Spinal cord (tissue), 10 donors: ENCODE results near the gene NAALADL2. TPM values are rescaled to one million over a fixed set of nuclear protein-coding genes. Genes with fewer than 3 reads are reported as not detected.

ENCODE experiments used
- DNase-seq, 6 donors: peaks; one replicate each; pipeline versions ENCODE4 v3.0.0 to v3.0.0-alpha.2; 2013 to 2015; ENCODE audit warnings: low spot score in 6 of 6, low read depth in 4 of 6
- H3K27ac ChIP-seq: one replicate; pipeline ENCODE4 v1.5.1; 2013; ENCODE audit warnings: low read depth, low read length, control low read depth
- H3K27me3 ChIP-seq: one replicate; pipeline ENCODE4 v1.6.1; 2013; ENCODE audit warnings: low read length; ENCODE audit not compliant: control insufficient read depth, insufficient read depth
- H3K36me3 ChIP-seq: one replicate; pipeline ENCODE4 v1.6.1; 2013; ENCODE audit warnings: low read length; ENCODE audit not compliant: control insufficient read depth, insufficient read depth
- H3K4me1 ChIP-seq: one replicate; pipeline ENCODE4 v1.6.1; 2013; ENCODE audit warnings: low read length; ENCODE audit not compliant: control insufficient read depth, insufficient read depth
- H3K4me3 ChIP-seq: one replicate; pipeline ENCODE4 v1.5.1; 2013; ENCODE audit warnings: low read depth, low read length, control low read depth
- H3K9me3 ChIP-seq: one replicate; pipeline ENCODE4 v1.6.1; 2013; ENCODE audit warnings: low read length; ENCODE audit not compliant: control insufficient read depth, insufficient read depth
- WGBS: methylation state at CpG from one replicate; pipeline ENCODE4 v1.1.5; 2013; ENCODE audit warnings: missing lambda C conversion rate; ENCODE audit not compliant: insufficient coverage; 5-methylcytosine and 5-hydroxymethylcytosine counted together
- polyA plus RNA-seq, 2 donors: library from polyadenylated mRNA; unstranded; fragments of 120-200 nt; gene quantifications; one replicate each; pipeline ENCODE4 v1.2.1, GENCODE V29; 2013; ENCODE audit not compliant: insufficient read length in 2 of 2
- total RNA-seq, 2 donors: library from RNA; depleted of rRNA in 1 of 2; stranded (reverse); fragments of 120-200 nt in 1 of 2; fragments of >200 nt in 1 of 2; gene quantifications; one replicate each; pipeline versions ENCODE4 v1.2.3 to v1.2.4, GENCODE V29; 2013 to 2014
- donor health status: healthy.

The NAALADL2 gene
- total and polyA plus RNA-seq, 4 donors = 2.9 to 24.4 (median 11.1) TPM

GRCh38 chr3:174957551-174958001, 98.4 kb downstream of the NAALADL2 start:
- H3K36me3 ChIP-seq = no peaks in the 10 kb centered on the region
- H3K9me3 ChIP-seq = no peaks in the 10 kb centered on the region
- H3K4me1 ChIP-seq = no peaks in the 10 kb centered on the region
- no peak overlapping the region for H3K4me3 ChIP-seq
- H3K27ac ChIP-seq = no peak overlapping the region
- no peaks in the 10 kb centered on the region for H3K27me3 ChIP-seq
- no peak for DNase-seq

DNA sequence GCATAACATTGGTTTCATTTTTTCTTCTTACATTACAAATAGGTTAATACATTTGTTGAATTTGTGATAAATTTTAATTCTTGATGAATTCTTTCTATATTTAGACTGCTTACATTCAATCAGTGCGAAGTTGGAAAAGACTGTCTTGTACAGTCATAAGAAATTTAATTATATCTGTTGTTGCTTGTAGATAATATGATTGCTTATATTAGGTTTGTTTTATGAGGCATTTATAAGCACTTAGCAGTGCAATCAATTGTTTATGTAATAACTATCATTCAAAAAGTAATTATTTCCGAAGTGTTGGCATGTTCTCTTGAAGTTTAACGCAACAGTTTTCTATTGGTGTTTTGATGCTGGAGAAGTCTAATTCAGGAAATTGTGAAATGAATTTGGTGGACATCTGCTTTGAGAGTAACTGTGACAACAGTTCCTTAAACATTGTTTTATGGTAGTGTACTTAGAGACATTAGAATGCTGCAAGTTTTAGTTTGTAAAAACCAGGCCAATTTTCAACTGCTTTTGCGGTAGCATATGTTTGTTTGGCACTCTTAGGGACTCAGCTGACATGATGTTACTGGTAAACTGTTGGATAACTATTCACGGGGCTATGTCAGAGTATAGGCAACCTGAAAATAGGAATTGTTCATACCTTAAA, 99.7 kb downstream of the NAALADL2 start:
- H3K27ac ChIP-seq = no peak overlapping the region
- 100% methylated on average over 1 of the region's 5 CpGs for WGBS

DNA sequence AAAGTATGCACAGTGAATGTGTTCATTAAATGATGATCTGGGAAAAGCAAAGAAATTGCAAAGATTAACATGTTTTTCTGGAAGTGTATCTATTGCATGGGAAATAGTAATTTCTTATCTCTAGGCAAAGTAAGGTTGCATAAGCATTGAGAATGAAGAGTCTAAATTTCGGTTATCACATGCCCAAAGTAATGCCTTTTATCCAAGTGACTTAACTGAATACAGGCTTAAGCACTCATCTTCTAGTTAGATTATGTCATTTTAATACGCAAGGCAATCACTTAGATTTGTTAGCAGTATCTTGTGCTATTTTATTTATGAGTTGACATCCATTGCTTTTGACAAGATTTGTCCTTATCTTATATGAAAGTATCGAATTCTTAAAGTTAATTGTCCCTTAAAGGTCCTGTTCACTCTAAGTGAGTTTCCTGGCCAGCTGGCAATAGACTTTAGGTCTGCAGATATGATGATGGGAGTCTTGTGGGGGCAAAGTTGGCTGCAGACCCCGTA, 100.5 kb downstream of the NAALADL2 start:
- H3K4me1 ChIP-seq = no peaks in the 10 kb centered on the region
- H3K4me3 ChIP-seq = no peak overlapping the region
- WGBS = 100% methylated on average over 1 of the region's 4 CpGs
- no peaks in the 10 kb centered on the region for H3K27me3 ChIP-seq
- no peaks in the 10 kb centered on the region for H3K36me3 ChIP-seq
- DNase-seq = no peak
- H3K9me3 ChIP-seq = no peaks in the 10 kb centered on the region
- no peak overlapping the region for H3K27ac ChIP-seq

More for the DNA sequence above, 99.7 kb downstream of the NAALADL2 start:
- H3K36me3 ChIP-seq = no peaks in the 10 kb centered on the region
- H3K9me3 ChIP-seq = no peaks in the 10 kb centered on the region
- DNase-seq = peak in 2 of 6 donors; percentile 31 to 63
- H3K4me1 ChIP-seq = no peaks in the 10 kb centered on the region
- H3K4me3 ChIP-seq = no peak overlapping the region
- H3K27me3 ChIP-seq = no peaks in the 10 kb centered on the region

GRCh38 chr3:174960898-174961297, 101.8 kb downstream of the NAALADL2 start:
- no peak overlapping the region for H3K27ac ChIP-seq
- H3K4me3 ChIP-seq = no peak overlapping the region
- H3K4me1 ChIP-seq = no peaks in the 10 kb centered on the region
- no peaks in the 10 kb centered on the region for H3K36me3 ChIP-seq
- H3K27me3 ChIP-seq = no peaks in the 10 kb centered on the region
- WGBS = no CpG with 5 or more reads among the region's 1 CpG
- no peaks in the 10 kb centered on the region for H3K9me3 ChIP-seq
- no peak for DNase-seq

GRCh38 chr3:174973465-174973864, 114.3 kb downstream of the NAALADL2 start:
- H3K27me3 ChIP-seq = no peaks in the 10 kb centered on the region
- no peaks in the 10 kb centered on the region for H3K9me3 ChIP-seq
- H3K36me3 ChIP-seq = no peaks in the 10 kb centered on the region
- no peak overlapping the region for H3K27ac ChIP-seq
- WGBS = no CpG with 5 or more reads among the region's 5 CpGs
- DNase-seq = no peak
- H3K4me1 ChIP-seq = no peaks in the 10 kb centered on the region
- H3K4me3 ChIP-seq = no peak overlapping the region

- no peak overlapping the region for H3K4me3 ChIP-seq
- H3K36me3 ChIP-seq = no peaks in the 10 kb centered on the region
- no peaks in the 10 kb centered on the region for H3K4me1 ChIP-seq
- H3K27me3 ChIP-seq = no peaks in the 10 kb centered on the region
- no peak overlapping the region for H3K27ac ChIP-seq
- H3K9me3 ChIP-seq = no peaks in the 10 kb centered on the region
- DNase-seq = no peak
Observed at GRCh38 chr3:174986685-174987084, 127.6 kb downstream of the NAALADL2 start.

- H3K9me3 ChIP-seq = no peaks in the 10 kb centered on the region
- no peak for DNase-seq
- no peaks in the 10 kb centered on the region for H3K36me3 ChIP-seq
- no peaks in the 10 kb centered on the region for H3K4me1 ChIP-seq
- 100% methylated on average over 1 of the region's 1 CpG for WGBS
- H3K27ac ChIP-seq = no peak overlapping the region
- no peaks in the 10 kb centered on the region for H3K27me3 ChIP-seq
- no peak overlapping the region for H3K4me3 ChIP-seq
Observed at GRCh38 chr3:175001091-175001490, 142.0 kb downstream of the NAALADL2 start.

GRCh38 chr3:175002732-175003143, 143.6 kb downstream of the NAALADL2 start:
- no peaks in the 10 kb centered on the region for H3K4me1 ChIP-seq
- no peaks in the 10 kb centered on the region for H3K27me3 ChIP-seq
- DNase-seq = no peak
- no peaks in the 10 kb centered on the region for H3K9me3 ChIP-seq
- WGBS = no CpG with 5 or more reads among the region's 1 CpG
- H3K36me3 ChIP-seq = no peaks in the 10 kb centered on the region
- no peak overlapping the region for H3K4me3 ChIP-seq
- no peak overlapping the region for H3K27ac ChIP-seq

GRCh38 chr3:175003590-175003989, 144.5 kb downstream of the NAALADL2 start:
- H3K27me3 ChIP-seq = no peaks in the 10 kb centered on the region
- 67% methylated on average over 1 of the region's 2 CpGs for WGBS
- no peak overlapping the region for H3K4me3 ChIP-seq

DNA sequence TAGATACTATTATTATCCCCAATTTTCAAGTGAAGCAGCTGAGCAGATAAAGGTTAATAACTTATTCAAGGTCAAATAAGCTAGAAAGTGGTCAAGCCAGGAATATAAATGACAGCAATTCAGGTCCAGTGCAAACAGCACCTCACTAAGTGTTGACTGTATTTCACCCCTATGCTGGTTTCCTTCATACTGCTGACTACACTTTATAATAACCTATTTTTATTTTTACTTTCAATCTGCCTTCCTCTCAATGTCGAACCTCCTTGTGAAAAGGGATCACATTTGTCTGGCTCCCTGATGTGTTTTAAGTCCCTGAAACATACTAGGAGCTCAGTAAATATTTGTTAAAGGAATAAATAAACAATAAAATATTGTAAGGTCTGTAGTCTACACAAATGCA, 146.1 kb downstream of the NAALADL2 start:
- WGBS = no CpG with 5 or more reads among the region's 1 CpG
- DNase-seq = peak in 1 of 6 donors; percentile 24

More at GRCh38 chr3:175003590-175003989, 144.5 kb downstream of the NAALADL2 start:
- DNase-seq = no peak
- Histone ChIP-seq H3K27ac (no peak overlapping the region), H3K4me1 (no peaks in the 10 kb centered on the region), H3K9me3 (no peaks in the 10 kb centered on the region), H3K36me3 (no peaks in the 10 kb centered on the region)

More for the DNA sequence above, 146.1 kb downstream of the NAALADL2 start:
- Histone ChIP-seq H3K36me3 (no peaks in the 10 kb centered on the region), H3K4me1 (no peaks in the 10 kb centered on the region), H3K27ac (no peak overlapping the region), H3K9me3 (no peaks in the 10 kb centered on the region), H3K27me3 (no peaks in the 10 kb centered on the region), H3K4me3 (no peak overlapping the region)
